Stimulated activated CD4-positive, alpha-beta T cell treated with anti-CD3 and anti-CD28 coated beads, TNF-alpha, amount 100 ng/mL, for 4 hours (primary cell): ENCODE results near the gene COPG2.
"Not testable (repeated sequence)": the region's sequence is repeated elsewhere in the genome, so short reads cannot be mapped to it uniquely, and the experiment has no call there.

Source experiments
- DNase-seq, 3 experiments: peaks; one replicate each; pipeline ENCODE4 v3.0.0-alpha.2; 2020; ENCODE audit warnings: low read depth in 3 of 3

Gene COPG2

DNA sequence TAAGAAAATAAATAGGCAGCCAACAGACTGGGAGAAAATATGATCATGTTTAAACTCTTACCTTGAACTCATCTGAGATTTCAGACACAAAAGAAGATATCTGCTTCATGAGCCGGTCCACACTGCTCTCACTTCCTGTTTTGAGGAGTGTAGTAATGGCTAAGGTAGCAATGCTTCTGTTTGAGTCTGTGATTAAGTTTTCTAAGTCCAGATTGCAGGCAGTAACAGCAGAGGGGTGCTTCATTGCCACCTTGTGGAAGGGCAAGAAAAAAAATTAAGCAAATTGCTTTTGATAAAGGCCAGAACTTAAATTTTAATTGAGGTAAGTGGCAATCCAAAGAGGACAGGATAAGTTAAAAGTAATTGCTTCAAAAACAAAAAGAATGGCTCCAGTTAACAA is 107.6 kb downstream of the COPG2 start:
- no peak for DNase-seq

DNA sequence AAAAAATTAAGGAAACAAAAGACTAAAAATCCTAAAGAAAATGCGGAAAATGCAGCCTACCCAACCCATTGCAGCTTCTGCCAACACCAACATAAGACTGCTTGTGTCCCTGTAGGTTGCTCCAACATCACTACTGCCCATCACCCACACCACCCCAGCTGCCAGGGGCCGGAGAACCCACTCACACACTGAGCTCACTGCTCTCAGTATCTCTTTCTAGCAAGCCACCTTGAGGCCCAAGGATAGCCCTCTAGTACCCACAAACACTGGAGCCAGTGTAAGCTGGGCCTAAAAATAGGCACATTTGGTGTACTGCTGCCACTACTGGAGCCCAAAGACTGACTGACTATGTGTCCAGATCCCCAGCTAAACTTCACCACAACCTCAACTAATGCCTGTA is 109.4 kb downstream of the COPG2 start:
- no peak for DNase-seq

DNA sequence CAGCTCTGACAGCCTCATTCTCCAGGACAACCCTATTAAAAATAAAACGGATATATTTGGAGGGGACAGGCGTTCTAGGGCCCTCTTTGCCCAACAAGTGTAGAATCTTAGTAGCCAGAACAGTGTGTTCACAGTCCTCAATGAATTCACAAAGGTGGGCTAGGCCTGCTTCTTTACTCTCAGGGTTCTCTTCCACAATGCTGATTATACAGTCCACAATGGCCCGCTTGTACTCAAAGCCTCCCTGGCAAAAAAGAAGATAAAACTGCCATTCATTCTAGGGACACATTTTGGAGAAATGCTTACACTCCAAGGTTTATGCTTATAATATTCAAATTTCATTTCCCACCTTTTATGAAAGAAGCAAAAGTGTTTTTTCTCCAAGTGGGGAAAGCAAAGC is 114.1 kb downstream of the COPG2 start:
- DNase-seq, result no peak

DNA sequence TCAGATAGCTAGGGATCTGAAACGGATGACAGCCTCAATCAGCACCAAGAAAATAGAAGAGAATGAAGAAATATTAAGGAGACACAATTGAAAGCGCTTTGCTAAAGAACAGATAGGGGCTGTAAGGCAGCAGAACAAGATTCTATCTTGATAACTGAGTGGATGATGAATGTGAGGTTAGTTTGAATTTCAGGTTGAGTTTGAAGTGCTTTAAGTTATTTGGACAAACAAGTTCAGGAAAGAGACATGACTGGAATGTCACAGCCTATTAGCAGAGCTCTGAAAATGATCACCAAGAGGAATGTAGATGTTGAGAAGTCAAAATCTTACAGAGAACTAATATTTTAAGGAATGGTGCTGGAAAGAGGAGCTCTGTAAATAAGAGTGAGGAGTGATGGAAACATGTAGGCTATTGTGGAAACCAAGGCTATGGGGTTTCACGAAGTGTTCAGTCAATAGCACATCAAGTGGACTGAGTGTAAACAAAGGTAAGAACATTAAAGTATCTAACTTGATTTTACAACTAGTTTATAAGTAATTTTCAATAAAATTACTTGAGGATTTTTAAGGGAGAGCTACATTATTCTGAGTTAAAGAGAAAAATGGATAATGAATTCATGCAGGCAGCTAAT is 115.0 kb downstream of the COPG2 start:
- DNase-seq, result no peak

DNA sequence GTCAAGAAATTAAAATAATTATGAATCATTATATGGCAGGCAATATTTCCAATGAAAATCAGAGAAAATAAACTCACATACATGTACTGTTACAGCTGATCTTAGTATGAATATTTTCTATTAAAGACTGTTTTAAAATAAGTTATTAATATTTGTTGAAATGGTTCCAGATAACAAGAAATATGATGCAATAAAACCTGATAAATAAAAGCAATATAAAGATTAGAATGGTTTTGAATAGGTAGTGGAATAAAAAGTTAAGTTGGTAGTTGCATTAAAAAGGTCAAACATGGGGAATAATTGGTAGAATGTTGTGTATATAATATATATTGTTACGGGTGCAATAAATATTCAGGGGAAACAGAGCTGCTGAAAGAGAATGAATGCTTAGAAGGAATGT is 124.2 kb downstream of the COPG2 start:
- no peak for DNase-seq

DNA sequence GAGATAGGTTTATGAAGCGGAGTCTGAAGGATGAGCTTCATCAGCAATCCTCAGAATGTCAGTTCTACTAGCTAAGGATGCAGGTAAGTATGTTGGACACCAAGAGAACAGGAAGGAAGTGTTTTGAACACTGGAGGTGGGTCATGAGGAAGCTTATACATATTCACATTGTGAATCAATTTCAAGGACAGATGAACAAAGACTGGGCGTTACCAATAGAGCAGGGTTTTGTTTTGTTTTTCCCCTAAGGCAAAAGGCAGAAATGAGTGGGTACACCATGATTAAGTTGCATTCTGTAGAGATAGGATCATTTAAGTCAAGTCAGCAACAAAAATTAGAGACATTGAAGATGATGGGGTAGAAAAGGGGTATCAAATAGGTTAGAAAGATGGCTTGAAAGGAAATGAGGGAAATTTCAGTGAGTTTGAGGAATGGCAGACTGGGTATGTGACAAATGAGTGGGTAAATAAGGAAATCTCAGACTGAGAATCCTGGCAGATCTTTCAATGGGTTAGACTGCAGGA is 125.0 kb downstream of the COPG2 start:
- DNase-seq, result no peak

DNA sequence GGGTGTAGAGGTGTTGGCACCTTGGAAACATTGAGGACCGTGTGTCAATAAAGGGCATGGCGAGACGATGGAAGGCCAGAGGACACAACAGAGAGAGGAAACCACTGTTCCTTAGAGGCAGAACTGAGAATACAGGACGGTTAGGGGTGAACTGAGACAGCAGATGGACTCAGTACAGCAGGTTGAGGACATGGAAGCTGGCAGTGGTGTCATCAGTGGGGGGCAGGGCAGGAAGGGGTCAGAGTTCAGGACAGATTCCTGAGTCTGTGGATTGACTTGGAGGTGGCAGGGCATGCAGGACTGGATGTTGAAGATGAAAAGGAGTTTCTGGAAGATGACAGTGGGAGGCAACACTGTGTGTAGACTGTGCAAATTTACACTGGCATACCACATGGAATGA is 126.3 kb downstream of the COPG2 start:
- not testable (repeated sequence) for DNase-seq

DNA sequence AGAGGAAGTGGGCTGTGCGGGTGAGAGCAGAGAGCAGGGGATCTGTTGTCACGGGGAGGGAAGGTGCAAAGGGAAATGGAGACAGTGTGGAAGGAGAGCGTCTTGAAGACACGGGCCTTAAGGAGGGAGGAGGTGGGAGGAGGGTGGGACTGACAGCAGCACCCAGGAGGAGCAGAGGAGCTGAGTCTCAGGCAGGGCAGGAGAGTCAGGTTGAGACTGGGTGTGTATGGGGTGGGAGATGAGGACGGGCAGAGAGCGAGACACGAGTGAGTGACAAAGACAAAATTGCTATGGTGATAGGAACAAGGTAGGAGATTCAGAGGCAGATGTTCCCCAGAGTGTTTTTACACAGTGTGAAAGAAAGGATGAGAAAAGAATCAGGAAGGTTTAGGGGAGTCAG is 127.3 kb downstream of the COPG2 start:
- not testable (repeated sequence) for DNase-seq

DNA sequence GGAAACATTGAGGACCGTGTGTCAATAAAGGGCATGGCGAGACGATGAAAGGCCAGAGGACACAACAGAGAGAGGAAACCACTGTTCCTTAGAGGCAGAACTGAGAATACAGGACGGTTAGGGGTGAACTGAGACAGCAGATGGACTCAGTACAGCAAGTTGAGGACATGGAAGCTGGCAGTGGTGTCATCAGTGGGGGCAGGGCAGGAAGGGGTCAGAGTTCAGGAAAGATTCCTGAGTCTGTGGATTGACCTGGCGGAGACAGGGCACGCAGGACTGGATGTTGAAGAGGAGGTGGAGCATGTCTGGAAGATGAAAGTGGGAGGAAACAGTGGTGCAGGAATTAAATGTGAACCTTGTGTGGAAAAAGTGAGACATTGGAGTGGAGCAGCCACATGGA is 130.7 kb downstream of the COPG2 start:
- not testable (repeated sequence) for DNase-seq

DNA sequence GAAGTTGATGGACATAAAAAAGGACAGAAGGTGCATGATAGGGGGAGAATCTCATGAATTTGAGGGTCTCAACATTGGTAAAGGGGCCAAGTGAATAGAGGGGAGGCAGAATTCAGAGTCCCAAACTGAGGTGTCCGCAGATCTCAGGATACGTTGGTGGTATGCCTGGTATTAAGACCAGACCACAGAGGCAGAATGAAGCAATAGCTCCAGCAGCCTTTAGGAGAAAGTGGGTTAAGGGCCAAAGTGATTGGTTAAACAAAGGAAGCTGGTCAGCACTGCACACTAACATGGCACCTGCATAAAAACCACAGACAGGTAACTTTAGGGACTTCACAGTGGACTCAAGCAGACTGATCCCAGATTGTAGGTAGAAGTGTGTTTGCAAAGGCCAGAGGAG is 139.1 kb downstream of the COPG2 start:
- no peak for DNase-seq

- DNase-seq, result not testable (repeated sequence)
These were observed 140.7 kb downstream of the COPG2 start for GRCh38 chr7:130527752-130528355.

- no peak for DNase-seq
These were observed 143.9 kb downstream of the COPG2 start for GRCh38 chr7:130524628-130525027.

GRCh38 chr7:130523519-130524125 is 144.9 kb downstream of the COPG2 start:
- DNase-seq, result not testable (repeated sequence)

DNA sequence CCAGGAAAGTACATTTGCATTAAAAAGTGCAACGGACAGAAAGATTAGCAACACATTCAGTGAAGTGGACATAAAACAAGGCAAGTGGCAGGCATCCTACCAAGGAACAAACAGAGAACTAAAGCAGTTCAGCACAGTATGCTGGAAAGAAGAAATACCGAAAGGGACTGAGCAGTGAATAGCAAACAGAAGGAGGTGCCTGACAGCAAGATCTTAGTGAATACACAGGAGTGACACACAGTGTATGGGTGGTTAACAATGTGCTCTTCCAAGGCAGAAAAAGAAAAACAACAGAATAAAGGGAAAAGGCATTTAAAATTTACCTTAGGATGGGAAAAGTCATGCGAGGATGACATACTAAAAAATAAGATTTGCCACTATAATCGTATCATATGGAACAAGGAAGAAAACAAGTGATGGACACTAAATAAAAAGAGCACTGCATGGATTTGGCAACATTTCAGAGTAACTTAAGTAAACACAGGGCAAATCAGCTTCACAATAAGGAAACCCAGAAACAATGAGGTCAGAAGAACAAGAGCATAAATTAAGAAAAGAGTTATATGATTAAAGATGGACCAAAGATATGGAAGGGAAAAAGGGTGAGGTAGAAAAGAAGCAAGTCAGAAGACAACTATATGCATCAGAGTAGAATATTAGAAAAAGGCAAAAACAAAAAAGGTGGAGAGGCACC is 147.1 kb downstream of the COPG2 start:
- no peak for DNase-seq

- DNase-seq, result no peak
These were observed 153.1 kb downstream of the COPG2 start for GRCh38 chr7:130515315-130516040.

GRCh38 chr7:130513447-130513846 is 155.1 kb downstream of the COPG2 start:
- DNase-seq, result no peak

GRCh38 chr7:130512038-130512437 is 156.5 kb downstream of the COPG2 start:
- DNase-seq, result not testable (repeated sequence)

GRCh38 chr7:130506358-130506757 is 162.2 kb downstream of the COPG2 start:
- no peak for DNase-seq

DNA sequence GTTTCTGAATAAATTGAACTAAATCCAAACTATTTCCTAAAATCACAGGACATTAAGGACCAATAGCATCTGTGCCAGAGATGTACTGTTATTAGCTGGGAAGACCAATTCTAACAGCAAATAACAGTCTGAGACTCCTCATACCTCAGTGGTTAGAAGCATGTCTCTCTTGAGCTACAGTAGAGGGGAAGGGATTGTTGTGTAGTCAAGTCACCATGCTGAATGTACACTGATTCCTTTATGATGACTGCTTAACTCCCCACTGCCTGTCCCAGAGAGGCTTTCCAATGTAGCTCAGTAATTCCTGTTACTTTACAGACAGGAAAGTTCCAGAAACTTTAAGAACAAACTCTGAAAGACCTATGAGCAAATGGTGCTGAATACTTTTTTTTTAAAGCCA is 162.8 kb downstream of the COPG2 start:
- no peak for DNase-seq

- DNase-seq, result no peak
These were observed 167.6 kb downstream of the COPG2 start for GRCh38 chr7:130500910-130501309.

DNA sequence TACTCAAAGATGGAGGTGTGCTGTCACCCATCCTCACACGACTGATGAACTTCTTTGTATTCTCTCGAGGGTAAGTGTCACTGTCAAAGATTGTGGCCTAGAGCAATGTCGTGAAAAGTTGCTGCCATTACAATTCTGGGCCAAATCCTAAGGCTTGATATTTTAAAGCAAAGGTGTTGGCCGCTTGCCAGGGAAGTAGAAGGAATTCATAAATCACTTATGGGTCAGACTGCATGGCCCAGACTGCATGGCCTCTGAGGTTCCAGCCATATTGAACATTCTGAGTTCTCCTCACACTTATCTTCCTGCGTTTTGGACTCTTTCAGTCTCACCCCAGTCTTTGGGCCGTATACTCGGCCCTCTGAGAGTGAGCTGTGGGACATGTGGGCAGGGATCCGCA is 168.1 kb downstream of the COPG2 start:
- no peak for DNase-seq

- DNase-seq, result no peak
These were observed 174.1 kb downstream of the COPG2 start for GRCh38 chr7:130494431-130494858.
